GM21825 (cell line): ENCODE results near the gene SCLY.

Source experiments
- ATAC-seq: cut with Tn5 transposase; IDR thresholded peaks from one replicate; pipeline ENCODE4 v1.9.1; 2021; ENCODE audit warnings: mild to moderate bottlenecking, moderate library complexity; ENCODE audit not compliant: unreplicated experiment

SCLY gene

GRCh38 chr2:238069021-238069709, 8.4 kb downstream of the SCLY start:
- ATAC-seq: no peak

GRCh38 chr2:238069877-238070276, 9.1 kb downstream of the SCLY start:
- ATAC-seq: no peak

- ATAC-seq: no peak
Measured at GRCh38 chr2:238075397-238075796, 14.6 kb downstream of the SCLY start.

GRCh38 chr2:238077292-238077691, 16.5 kb downstream of the SCLY start:
- ATAC-seq: no peak

GRCh38 chr2:238079874-238080327, 19.1 kb downstream of the SCLY start:
- ATAC-seq: no peak

GRCh38 chr2:238080518-238080917, 19.7 kb downstream of the SCLY start:
- ATAC-seq: no peak

GRCh38 chr2:238081150-238081549, 20.3 kb downstream of the SCLY start:
- no peak for ATAC-seq

GRCh38 chr2:238081561-238081960, 20.8 kb downstream of the SCLY start:
- no peak for ATAC-seq

GRCh38 chr2:238082151-238082550, 21.4 kb downstream of the SCLY start:
- no peak for ATAC-seq

- no peak for ATAC-seq
Measured at GRCh38 chr2:238082827-238083226, 22.0 kb downstream of the SCLY start.

- no peak for ATAC-seq
Measured at GRCh38 chr2:238083919-238084318, 23.1 kb downstream of the SCLY start.

- no peak for ATAC-seq
Measured at GRCh38 chr2:238084761-238085160, 24.0 kb downstream of the SCLY start.

- no peak for ATAC-seq
Measured at GRCh38 chr2:238085899-238086298, 25.1 kb downstream of the SCLY start.

- ATAC-seq: no peak
Measured at GRCh38 chr2:238087211-238087610, 26.4 kb downstream of the SCLY start.

GRCh38 chr2:238090887-238091286, 30.1 kb downstream of the SCLY start:
- ATAC-seq: no peak

GRCh38 chr2:238091436-238092060, 30.7 kb downstream of the SCLY start:
- ATAC-seq: no peak

GRCh38 chr2:238092486-238093035, 31.8 kb downstream of the SCLY start:
- no peak for ATAC-seq

GRCh38 chr2:238093181-238094140, 32.7 kb downstream of the SCLY start:
- no peak for ATAC-seq

GRCh38 chr2:238094438-238095022, 33.7 kb downstream of the SCLY start:
- no peak for ATAC-seq

- no peak for ATAC-seq
Measured at GRCh38 chr2:238095143-238095542, 34.3 kb downstream of the SCLY start.
